Mesenteric fat pad (tissue), 1 donor: Measurements from ENCODE around the gene ANXA2. TPM values are rescaled to one million over a fixed set of nuclear protein-coding genes. Genes with fewer than 3 reads are reported as not detected.

Experiments used
- DNase-seq: peaks from one replicate; pipeline ENCODE4 v3.0.0-alpha.2; 2020; ENCODE audit warnings: low spot score
- total RNA-seq: library from RNA; stranded (reverse); fragmentation: NEBNext Ultra II Directional; extraction: Animal tissue kit (Norgen Biotek cat#: 25700); gene quantifications from one replicate; pipeline ENCODE4 v1.2.1, GENCODE V29; 2021
- donor health status: DM: yes; HTN: yes; CAD: no.

Gene ANXA2
- total RNA-seq, 1 donor from 2014 or later, result 1,205 TPM

DNA sequence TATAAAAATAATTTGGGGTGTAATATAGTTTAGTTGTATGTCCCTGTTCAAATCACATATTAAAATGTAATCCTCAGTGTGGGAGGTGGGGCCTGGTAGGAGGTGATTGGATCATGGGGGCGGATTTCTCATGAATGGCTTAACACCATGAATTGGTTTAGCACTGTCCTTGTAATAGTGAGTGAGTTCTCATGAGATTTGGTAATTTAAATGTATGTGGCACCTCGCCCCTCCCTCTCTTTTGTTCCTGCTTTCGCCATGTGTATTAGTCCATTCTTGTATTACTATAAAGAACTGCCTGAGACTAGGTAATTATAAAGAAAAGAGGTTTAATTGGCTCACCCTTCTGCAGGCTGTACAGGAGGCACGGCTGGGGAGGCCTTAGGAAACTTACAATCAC, 83.9 kb downstream of the ANXA2 start:
- DNase-seq, result no peak

DNA sequence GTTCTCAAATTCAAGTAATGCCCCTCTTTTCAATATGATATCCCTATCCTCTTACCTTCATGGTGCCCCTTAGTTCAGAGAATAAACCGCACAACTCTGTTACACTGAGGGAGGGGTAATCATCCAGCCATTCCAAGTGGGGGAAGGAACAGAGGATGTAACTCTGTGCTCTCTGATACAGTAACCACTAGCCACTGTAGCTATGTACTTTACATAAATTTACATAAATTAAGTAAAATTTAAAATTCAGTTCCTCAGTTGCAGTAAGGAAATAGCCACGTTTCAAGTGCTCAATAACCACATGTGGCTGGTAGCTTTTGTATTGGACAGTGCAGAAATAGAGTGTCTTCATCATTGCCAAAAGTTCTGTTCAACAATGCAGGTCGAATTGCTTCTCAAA, 90.8 kb downstream of the ANXA2 start:
- no peak for DNase-seq

DNA sequence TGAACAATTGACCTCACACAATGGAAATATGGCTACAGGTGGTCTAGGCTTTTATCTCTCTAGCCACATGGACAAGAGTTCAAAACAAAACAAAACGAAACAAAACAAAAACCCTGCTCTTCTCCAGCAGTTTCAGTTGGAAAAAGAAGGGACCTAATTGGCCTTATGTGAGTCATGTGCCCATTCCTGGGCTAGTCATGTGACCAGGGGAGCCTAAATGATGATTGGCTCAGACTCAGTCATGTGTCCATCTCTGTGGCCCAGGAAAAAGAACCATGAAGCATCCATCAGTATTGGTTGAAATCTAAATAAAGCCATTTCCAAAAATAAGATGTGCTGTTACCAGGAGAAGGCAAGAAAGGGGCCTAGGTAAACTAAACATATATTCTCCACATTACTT, 96.8 kb downstream of the ANXA2 start:
- no peak for DNase-seq

DNA sequence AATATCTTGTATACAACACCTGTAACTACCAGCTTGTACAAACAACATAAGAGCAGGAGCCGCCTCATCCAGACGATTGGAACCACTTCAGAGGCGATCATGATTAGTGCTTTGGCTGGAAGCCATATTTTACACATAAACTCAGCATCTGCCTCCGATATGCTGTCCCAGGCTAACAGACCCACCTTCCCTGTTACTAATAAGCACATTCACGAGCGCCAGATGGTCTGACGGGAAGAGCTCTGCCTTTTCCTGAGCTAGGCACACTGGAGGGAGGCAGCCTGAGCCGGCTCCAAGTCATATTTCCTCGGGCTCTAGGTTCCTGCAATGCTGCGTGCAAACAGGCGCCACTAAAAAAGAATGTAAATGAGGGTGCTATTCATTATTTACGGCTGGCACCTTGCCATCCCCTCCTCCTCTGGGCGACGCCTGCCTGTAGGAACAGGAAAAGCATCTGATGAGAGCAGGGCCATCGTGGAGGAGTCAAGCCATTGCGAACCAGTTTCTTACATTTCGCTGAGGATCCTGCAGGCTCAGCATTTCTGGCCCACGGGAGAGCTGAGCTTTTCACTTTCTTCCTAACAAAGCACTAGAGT, 98.2 kb downstream of the ANXA2 start:
- no peak for DNase-seq

Other genes with a start within 250 kb of the ANXA2 start
- gene ICE2, start 81.2 kb upstream of the ANXA2 start, total RNA-seq, result 43.1 TPM